ENCODE data around the gene TBC1D20.

- TF ChIP-seq CTCF (IDR thresholded peaks at IDR 0.05) (no peak), POLR2AphosphoS5 (IDR thresholded peaks at IDR 0.05) (no peak), EP300 (IDR thresholded peaks at IDR 0.05) (no peak), POLR2A (IDR thresholded peaks at IDR 0.05) (no peak)
Measured at GRCh38 chr20:396252-396618, 66.1 kb downstream of the TBC1D20 start.
